AG08395 (cell line): ENCODE data around the gene FRMPD4.

Experiments used
- DNase-seq: peaks from one replicate; pipeline ENCODE4 v3.0.0; 2012; ENCODE audit warnings: mixed read lengths, low spot score

FRMPD4 gene

DNA sequence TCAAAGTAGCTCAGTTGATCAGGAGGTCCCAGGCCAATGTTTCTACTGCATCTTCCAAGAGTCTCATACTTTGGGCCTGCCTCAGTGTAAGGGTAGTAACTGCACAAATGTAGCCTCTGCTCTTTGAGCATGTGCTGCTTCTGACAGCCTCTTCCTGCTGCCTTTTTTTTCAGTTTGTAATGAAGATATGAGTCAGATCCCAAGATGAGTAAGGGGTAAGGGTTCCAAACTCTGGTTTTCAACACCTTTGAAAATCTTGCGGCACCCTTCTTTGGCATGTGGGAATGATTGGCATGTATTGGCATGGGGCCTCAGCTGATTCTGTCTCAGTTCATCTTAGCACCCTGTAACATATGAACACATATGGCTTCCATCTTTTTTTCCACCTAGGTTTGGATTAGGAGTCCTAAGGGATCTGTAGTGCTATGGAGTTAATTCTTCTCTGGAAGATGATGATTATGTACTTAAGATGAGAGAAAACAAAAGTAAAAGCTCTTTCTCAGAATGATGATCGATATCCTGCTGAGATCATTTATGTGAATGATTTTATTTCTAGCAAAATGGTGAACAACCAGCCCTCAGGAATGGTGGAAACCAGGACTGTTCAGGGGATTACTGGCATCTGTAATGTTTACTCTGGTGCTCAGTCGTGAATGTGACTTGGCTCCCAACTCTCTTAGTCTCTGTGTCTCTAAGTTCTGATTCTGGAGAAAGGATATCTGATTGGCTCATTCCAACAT lies 534.3 kb downstream of the FRMPD4 start:
- DNase-seq = no peak

DNA sequence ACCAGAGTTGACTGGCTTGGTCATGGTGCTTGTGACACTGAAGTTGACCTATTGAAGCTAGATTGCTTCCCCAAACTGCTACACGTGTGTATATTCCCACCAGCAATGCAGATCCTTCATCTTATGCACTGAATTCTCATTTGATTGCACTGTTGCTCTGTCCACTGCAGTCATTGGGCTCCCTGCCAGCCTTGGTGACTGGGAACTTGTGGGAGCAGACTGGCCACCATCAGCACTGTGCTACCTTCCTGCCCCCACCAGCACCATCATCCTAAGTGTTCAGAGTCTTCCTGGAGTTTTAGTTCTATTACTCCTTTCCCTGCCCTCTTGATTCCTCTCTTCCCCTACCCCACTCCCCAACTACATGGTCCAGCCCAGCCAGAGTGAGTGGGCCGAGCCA lies 535.2 kb downstream of the FRMPD4 start:
- DNase-seq = no peak

DNA sequence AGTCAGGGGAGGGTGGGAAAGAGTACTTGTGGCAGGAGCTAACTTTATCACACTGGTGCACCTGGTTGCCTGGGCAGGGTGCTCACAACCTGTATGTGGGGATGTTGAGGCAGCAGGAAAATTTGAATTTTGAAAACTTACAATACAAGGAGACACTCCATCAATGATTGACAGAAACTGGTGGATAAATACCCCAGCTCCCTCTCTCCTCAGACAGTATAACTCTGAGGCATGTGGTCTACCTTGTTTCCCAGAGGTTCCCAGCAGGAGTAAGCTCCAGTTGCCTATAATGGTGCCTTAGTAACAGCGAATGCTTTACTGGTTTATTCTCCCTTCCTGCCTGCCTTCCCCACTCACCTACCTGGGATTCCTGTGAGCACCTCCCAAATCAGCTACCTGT lies 541.2 kb downstream of the FRMPD4 start:
- DNase-seq = no peak

DNA sequence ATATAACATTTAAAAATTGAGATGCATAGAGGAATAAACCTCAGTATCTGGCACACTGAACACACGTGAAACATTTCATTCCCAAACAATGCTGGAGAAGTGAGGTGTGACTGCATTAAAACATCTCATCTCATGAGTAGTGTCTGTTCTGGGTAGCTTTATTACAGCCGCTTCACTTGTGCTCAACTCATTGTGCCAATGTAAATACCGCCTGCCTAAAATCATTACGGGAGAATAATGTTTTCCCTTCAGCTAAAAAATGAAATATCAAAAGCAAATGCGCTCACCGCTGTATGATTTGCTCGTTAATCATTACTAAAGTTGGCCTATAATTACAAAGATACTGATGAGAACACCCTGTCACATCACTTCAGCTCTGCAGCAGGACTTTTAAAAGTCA lies 542.8 kb downstream of the FRMPD4 start:
- DNase-seq = no peak

DNA sequence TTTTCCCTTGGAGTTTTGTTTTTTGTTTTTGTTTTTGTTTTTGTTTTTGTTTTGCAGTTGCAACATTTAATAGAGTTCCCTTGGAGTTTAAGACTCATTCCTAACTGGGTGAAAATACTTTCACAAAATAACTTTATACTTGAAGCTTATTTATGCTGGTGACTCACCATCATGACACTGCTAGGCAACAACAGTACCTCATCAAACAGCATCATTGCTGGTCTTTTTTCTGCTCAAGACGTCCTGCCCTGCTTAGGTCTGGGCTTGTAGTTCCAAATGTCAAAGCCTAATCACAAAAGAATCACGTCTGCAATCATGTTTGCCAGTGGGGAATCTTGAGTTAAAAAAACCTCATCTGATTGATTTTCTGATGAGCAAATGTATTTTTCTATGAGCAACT lies 547.3 kb downstream of the FRMPD4 start:
- DNase-seq = peak; percentile 36

DNA sequence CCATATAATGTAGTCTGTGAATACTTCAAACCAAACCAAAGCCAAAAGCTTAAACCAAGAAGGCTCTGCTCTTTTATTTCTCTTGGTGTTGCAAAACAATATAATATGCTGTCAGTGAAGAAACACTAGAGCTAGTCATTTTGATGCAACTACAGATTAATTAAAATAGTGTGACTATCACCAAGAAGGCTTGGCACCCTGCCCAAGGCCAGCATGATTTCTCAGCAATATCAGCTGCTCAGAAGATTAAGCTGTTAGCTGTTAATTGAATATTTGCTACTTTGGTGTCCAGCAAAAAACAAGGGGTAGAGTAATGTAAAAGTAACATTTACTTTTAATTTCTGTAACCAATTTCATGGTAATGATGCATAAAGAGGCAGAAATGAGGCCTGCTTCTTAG lies 548.1 kb downstream of the FRMPD4 start:
- no peak for DNase-seq

DNA sequence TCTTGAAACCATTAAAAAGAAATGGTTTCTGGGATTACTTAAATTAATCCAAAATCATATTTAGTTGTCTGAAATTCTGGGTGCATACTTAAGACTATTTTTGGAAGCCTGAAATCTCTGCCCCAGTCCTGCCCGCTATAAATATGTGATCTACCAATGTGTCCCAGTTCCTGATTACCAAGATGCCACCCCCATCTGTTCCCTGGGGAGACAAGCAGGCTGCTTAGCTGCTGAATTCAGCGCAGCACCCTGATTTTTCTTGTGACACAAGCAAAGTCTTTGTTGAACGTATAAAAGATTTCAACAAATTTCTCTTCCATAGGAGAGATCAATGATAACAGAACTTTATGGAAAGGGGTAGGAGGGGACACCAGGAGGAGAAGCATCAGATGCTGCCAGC lies 552.4 kb downstream of the FRMPD4 start:
- no peak for DNase-seq

DNA sequence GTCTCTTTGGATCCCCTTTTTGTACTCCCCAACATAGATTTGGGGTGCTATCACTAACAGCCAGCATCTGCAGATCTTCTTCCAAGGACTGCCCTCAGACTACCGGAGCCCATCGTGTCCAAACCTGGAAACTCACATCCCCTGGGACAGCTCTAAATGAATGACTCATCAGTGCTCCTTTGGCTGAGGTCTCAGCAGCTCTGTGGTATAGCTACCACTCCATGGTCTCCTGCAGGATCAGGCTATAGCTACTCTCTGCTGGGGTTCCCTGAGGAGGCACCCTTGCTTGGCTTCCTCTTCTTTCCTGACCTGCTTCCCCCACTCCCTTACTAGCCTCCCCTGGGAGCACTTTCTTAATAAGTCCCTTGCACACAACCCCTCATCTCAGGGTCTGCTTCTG lies 555.5 kb downstream of the FRMPD4 start:
- DNase-seq = no peak

DNA sequence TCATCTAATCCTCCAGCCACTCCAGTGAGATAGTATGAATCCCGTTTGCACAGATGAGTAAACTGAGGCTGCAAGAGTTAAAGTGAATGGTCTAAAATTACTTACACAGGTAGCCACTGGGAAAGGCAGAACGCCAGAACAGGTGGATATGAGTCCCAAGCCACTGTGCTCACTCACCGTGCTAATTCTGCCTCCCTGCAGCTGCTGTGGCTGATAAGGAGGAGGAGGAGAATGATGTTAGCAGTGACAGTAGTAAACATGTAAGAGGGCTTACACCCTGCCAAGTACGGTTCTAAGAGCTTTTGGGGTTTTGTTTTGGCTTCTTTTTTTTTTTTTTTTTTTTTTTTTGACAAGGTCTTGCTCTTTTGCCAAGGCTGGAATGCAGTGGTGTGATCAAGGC lies 562.5 kb downstream of the FRMPD4 start:
- no peak for DNase-seq

DNA sequence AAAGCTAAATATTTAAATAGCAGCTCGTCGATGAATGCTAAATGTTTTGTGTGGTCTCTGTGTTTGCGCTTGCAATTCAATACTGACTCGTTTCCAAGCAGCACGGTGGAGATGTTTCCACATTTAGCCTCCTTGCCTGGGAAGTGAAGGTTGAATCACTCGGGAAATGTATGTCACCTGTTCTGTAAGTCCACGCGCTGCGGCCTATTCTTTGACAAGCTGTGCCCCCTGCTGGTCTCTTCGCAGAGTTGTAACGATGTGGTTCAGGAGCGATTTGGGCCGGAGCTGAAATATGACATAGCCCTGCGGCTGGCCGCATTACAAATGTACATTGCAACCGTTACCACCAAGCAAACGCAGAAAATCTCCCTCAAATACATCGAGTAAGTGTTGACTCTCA lies 563.4 kb downstream of the FRMPD4 start:
- DNase-seq = peak; percentile 48

DNA sequence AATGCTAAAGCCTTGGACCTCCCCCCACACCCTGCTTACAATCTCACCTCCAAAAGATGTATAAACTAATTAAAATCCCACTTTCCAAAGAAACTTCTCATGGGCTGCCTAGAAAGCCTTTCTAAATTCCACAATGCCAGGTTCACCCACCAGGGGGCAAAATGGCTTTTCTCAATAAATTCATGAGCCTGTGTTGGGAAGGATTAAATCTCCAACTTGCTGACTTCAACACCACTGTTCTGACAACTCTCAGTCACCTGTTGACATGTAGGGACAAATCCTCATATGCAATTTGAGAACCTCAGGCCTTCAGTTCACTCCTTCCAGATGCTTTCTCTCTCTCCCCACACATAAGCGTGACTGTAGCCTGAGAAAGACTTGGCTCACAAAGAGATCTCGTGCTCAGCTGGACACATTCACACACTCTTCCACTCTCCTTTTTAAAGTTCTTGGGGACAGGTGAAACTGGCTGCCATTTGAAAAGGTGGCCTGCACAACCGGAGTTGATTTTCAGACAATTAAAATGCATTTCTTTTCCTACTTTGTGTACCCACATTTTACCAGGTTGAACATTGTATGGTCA lies 564.3 kb downstream of the FRMPD4 start:
- DNase-seq = no peak

DNA sequence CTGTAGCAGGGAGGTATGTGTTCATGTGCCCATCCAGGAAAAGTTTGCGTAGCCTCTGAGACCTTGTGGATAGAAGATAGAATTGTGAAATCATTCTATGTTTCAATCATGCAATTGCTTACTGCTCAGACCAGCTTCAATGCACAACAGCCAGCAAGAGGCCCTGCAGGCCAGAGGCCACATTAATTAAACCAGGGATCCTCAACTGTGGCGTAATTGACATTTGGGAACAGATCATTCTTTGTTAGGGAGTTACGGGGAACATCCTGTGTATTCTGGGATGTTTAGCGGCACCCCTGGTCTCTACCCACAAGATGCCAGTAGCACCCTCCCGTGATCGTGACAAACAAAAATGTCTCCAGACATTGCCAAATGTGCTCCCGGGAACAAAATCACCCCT lies 566.4 kb downstream of the FRMPD4 start:
- no peak for DNase-seq

DNA sequence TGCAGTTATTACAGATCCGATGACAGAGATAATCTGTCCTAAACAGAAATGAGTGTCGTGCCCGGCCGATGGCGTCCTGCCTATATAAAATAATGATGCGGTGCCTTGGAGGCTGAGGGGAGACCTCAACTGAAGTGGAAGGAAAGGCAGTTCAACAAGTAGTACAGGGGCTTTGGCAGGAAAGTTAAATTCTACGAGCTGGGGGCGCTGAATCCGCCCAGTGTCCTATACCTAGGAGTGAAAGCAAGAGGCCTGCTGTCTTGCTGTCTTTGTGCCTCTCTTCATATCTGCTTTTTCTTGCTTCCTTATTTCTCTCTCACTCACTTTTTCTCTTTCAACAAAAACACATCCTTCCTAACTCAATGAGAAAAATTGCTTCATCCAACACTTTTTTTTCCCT lies 570.8 kb downstream of the FRMPD4 start:
- DNase-seq = no peak

DNA sequence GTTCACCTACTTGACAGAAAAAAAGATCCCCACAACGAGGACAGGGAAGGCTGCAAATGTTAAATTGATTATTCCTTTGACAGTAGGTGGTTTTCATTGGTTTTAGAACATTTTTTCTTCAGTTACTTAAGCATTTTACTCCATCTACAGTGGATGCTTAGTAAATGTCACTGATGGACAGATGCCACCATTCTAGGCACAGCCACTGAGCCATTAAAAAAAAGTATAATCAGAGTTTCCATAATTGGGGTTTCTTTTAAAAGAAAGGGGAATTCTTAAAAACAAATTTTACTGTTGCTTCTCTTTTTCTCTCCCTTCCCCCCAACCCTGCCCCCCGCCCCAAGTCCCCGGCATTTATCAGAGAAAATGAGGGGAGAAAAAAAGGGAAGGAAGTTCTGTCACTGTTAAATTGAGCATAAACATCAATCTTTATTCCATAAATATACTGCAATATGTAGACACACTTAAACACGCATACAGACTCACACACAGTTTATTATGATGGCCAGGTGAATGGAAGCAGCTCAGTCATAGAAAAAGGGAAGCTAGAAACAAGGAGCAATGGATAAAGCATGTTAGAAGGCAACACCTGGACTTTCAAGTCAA lies 573.3 kb downstream of the FRMPD4 start:
- no peak for DNase-seq

DNA sequence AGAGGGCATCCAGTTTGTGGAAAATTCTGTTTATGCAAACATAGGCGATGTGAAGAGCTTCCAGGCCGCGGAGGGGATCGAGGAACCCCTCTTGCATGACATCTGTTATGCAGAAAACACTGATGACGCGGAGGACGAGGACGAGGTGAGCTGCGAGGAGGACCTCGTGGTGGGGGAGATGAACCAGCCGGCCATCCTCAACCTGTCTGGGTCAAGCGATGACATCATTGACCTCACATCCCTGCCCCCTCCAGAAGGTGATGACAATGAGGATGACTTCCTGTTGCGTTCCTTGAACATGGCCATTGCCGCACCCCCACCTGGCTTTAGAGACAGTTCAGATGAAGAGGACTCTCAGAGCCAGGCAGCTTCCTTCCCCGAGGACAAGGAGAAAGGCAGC lies 578.3 kb downstream of the FRMPD4 start:
- no peak for DNase-seq

DNA sequence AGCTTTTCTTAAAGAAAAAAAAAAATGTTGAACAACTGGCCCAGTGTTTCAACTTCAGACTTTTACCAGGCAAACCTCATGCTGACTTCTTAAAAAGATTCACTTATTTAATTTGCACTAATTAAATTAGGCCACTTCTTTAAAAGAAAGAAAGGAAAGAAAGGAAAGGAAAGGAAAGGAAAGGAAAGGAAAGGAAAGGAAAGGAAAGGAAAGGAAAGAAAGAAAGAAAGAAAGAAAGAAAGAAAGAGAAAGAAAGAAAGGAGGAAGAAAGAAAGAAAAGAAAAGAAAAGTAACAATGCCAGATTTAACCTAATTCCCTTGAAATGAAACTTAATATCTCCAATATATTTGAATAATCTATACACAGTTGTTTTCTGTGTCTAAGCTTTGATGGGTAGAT lies 581.6 kb downstream of the FRMPD4 start:
- DNase-seq = no peak

DNA sequence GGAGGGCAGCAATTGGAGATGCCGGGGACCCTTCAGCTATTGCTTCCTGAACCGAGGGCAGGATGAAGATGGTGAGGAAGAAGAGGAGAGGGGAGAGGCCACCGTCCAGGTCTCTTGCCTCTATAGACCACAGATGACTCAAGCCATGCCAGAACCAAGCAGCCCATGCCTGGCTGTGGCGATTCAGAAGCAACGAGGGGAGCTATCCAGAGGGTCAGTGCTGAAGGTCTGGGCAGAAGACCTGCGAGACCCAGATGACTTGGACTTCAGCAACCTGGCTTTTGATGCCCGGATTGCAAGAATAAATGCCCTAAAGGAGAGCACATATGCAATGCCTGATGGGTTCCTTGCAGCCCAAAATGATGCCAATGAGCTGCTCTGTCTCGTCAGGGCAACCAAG lies 582.8 kb downstream of the FRMPD4 start:
- no peak for DNase-seq

DNA sequence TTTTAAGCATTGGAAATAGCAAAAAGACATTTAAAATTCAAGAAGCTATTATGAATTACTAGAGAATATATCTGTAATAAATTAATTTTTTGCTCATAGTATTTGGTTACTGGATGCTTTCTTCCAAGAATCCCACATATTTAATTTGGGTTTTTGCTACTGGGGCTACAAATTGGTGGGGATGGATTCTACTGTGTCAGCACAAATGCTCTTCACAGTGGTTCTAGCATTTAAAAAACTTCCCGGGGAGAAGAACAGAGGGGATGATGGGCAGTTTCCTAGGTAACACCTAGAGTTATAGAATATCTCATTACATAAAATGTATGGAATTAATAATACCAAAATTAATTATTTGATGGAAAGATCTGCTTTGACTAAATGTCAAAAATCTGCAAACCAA lies 584.0 kb downstream of the FRMPD4 start:
- DNase-seq = no peak

DNA sequence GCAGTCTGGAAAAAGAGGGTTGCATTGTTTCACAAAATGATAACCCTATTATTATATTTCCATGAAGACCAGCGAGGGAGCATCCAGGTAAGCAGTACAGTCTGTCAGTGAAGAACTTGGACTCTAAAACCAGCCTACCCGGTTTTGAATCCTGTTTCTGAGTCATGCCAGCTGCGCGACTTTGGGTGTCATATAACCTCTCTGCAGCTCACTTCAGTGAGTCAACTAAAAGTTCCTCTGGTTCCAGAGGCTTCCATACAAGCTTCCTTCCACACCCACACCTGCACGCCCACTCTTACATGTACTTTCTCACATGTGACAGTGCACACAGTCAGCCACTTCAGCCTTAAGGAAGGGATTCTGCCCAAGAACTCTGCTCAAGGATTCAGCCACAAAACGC lies 603.1 kb downstream of the FRMPD4 start:
- no peak for DNase-seq

DNA sequence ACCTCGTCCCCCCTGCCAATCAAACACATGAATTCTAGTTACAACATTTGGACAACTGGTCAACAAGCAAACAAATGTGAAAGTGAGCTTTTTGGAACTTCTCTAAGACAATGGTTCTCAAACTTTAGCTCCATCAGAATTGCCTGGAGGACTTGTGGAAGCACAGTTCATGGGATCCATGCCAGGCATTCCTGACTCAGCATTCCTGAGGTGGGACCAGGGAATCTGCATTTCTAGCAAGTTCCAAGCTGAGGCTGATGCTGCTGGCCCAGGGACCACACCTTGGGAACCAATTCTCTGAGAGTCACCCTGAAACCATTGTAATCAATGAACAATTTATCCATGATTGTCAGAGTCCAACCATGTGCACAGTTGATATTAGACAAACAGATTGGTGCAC lies 609.2 kb downstream of the FRMPD4 start:
- DNase-seq = no peak

DNA sequence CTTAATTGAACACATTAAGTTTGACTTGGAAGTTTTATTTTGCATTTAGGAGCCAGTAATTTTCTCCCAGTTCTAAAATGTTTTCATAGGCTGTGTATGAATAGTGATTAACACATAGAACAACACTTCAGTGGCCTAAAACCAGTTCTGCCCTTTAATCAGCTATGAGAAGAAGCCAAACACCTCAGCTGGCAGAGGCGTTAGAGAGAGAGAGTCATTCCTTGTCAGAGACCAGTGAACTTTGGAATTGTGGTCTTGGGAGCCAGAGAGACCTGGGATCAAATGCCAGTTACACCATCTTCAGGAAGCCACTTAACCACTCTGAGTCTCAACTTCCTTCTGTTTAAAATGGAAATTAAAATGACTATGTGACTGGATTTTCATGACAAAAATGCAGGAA lies 613.6 kb downstream of the FRMPD4 start:
- no peak for DNase-seq

DNA sequence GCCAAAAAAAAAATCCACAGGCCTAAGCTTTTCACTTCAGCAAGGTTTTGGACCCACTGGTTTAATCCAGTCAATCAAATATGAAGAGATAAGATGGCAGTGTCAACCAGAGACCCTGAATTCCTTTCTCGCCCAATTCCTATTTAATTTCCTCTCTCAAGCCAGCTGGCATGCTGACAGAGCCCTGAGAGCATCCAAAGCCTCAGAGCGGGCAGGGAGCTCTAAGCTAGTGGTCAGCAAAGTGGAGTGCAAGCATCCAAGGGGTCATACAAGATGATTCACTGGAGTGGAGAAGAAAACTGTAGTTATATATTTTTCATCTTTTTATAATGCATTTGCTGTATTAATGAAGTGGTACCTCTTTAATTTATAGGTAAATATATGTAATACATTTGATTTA lies 615.1 kb downstream of the FRMPD4 start:
- no peak for DNase-seq

DNA sequence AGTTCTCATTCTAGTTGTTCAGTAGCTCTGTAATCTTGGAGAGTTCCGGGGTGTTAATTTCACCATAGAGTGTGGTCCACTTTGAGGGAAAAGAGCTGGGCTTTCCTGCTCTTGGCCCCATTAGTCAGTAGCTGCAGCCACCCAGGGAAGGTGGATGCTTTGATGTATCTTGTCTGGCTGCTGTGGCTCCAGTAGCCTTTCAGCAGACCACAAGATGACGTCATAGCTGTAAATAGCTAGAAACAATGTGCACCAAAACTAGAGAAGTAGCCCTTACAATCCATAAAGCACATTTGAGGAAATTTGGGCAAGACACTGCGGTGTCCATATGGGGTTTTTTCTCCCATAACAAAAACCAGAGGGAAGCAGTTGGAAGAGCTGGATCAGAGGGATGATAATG lies 620.0 kb downstream of the FRMPD4 start:
- no peak for DNase-seq

DNA sequence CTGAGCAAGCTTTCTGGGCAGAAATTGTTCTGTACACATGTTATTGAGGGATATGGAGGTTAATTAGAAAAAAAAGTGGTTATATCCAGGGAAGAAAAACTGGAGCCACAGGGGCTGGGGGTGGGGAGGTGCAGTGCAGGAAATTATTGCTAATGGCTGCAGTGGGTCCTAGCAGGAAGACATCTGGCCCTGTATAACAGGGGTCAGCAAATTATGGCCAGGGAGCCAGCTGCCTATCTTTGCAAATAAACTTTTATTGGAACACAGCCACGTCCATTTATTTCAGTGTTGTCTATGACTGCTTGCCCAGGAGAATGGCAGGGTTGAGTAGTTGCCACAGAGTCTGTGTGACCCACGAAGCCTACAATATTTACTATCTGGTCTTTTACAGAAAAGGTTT lies 629.6 kb downstream of the FRMPD4 start:
- DNase-seq = no peak
